Endothelial cell of umbilical vein (primary cell): ENCODE data around the gene BBX. TPM values are rescaled to one million over a fixed set of nuclear protein-coding genes. Genes with fewer than 3 reads are reported as not detected.

ENCODE experiments used
- BruUV-seq: library from RNA; stranded (reverse); fragments of 400-500 nt; replicated peaks from 2 replicates; lab custom pipeline; 2021; lab: Mats Ljungman, UMichigan
- CTCF ChIA-PET: fragments of 300-600, 350-600 bp; sonication (Branson Sonifier 250); formaldehyde crosslinking; loops from one replicate; lab custom pipeline; 2021; ENCODE audit warnings: antibody characterized with exemption, inconsistent platforms; lab: Charles Lee
- POLR2A ChIA-PET: fragments of 300-600, 350-600 bp; sonication (Branson Sonifier 250); formaldehyde crosslinking; loops from one replicate; lab custom pipeline; 2021; ENCODE audit warnings: antibody characterized with exemption, inconsistent platforms; lab: Charles Lee
- DNase-seq: peaks from one replicate; pipeline ENCODE4 v3.0.0-alpha.2; 2011; ENCODE audit warnings: low read depth, low spot score
- FAIRE-seq: peaks from 2 replicates; lab custom pipeline; 2011; peaks lifted over from hg19 to GRCh38; lab: Jason Lieb, UNC
- H2AFZ ChIP-seq: 2 replicates; pipeline ENCODE4 v1.6.0; 2012; ENCODE audit warnings: low read depth, low read length, control low read depth, inconsistent platforms
- H3K27ac ChIP-seq: 2 replicates; pipeline ENCODE4 v1.5.1; 2011; ENCODE audit warnings: low read depth, mild to moderate bottlenecking, control low read depth, low read length, moderate library complexity; ENCODE audit not compliant: insufficient read depth
- H3K27me3 ChIP-seq, 2 experiments: 2 replicates each; pipeline versions ENCODE4 v1.6.0 to v1.6.1; 2011; ENCODE audit warnings: low read length in 2 of 2, mixed read lengths in 1 of 2; ENCODE audit not compliant: control insufficient read depth in 2 of 2, insufficient read depth in 2 of 2
- H3K36me3 ChIP-seq, 2 experiments: 2 replicates in 1 of 2; 3 replicates in 1 of 2; pipeline ENCODE4 v1.5.1; 2011; ENCODE audit warnings: low read length in 2 of 2, mild to moderate bottlenecking in 1 of 2, moderate library complexity in 1 of 2; ENCODE audit not compliant: control insufficient read depth in 2 of 2, insufficient read depth in 2 of 2; ENCODE audit errors: extremely low read depth in 1 of 2
- H3K4me1 ChIP-seq: 3 replicates; pipeline ENCODE4 v1.5.1; 2011; ENCODE audit warnings: mild to moderate bottlenecking, low read length; ENCODE audit not compliant: control insufficient read depth, insufficient read depth; ENCODE audit errors: extremely low read depth
- H3K4me2 ChIP-seq: 2 replicates; pipeline ENCODE4 v1.6.1; 2011; ENCODE audit warnings: low read length, control low read depth, mixed read lengths; ENCODE audit not compliant: insufficient read depth
- H3K4me3 ChIP-seq, 3 experiments: fragments of 200-600 bp in 1 of 3; sonication (generic), shearing (Covaris generic) in 1 of 3; replicated peaks in 1 of 3; 2 replicates each; pipeline ENCODE4 v1.5.1; 2011 to 2016; ENCODE audit warnings: control low read depth in 3 of 3, low read length in 3 of 3, mild to moderate bottlenecking in 2 of 3, inconsistent platforms in 1 of 3, low read depth in 1 of 3, moderate library complexity in 1 of 3; ENCODE audit not compliant: insufficient read depth in 1 of 3
- H3K79me2 ChIP-seq: 2 replicates; pipeline ENCODE4 v1.6.0; 2012; ENCODE audit warnings: low read length, inconsistent platforms; ENCODE audit not compliant: control insufficient read depth, insufficient read depth
- H3K9ac ChIP-seq: replicated peaks from 2 replicates; pipeline ENCODE3; 2011; ENCODE audit warnings: low read length, control low read depth; ENCODE audit not compliant: insufficient read depth; ENCODE audit errors: extremely low read depth
- H3K9me1 ChIP-seq: replicated peaks from 3 replicates; pipeline ENCODE4 v1.6.0; 2011; ENCODE audit warnings: mild to moderate bottlenecking, low read length; ENCODE audit not compliant: control insufficient read depth, insufficient read depth; ENCODE audit errors: extremely low read depth
- H3K9me3 ChIP-seq: replicated peaks from 2 replicates; pipeline ENCODE4 v1.5.1; 2012; ENCODE audit warnings: low read length, inconsistent platforms; ENCODE audit not compliant: control insufficient read depth, insufficient read depth
- H4K20me1 ChIP-seq: replicated peaks from 2 replicates; pipeline ENCODE3; 2011; ENCODE audit warnings: mild to moderate bottlenecking, low read length; ENCODE audit not compliant: control insufficient read depth, insufficient read depth; ENCODE audit errors: extremely low read depth
- EZH2 ChIP-seq: IDR thresholded peaks from 2 replicates; pipeline ENCODE4 v1.6.1; 2012; ENCODE audit warnings: borderline replicate concordance, low read depth, mild to moderate bottlenecking, moderate library complexity, low read length, inconsistent platforms; ENCODE audit not compliant: severe bottlenecking
- FOS ChIP-seq: IDR thresholded peaks from 2 replicates; pipeline ENCODE4 v1.6.1; 2011; ENCODE audit warnings: mild to moderate bottlenecking, low read length, moderate library complexity, borderline replicate concordance; ENCODE audit not compliant: insufficient read depth
- GATA2 ChIP-seq: IDR thresholded peaks from 2 replicates; pipeline ENCODE4 v1.7.0; 2011; ENCODE audit warnings: low read depth, mild to moderate bottlenecking, moderate library complexity, mixed read lengths, low read length; ENCODE audit not compliant: insufficient read length, insufficient read depth
- JUN ChIP-seq: IDR thresholded peaks from 2 replicates; pipeline ENCODE4 v1.6.1; 2011; ENCODE audit warnings: borderline replicate concordance, low read depth; ENCODE audit not compliant: insufficient read length, insufficient read depth
- MYC ChIP-seq: IDR thresholded peaks from one replicate; pipeline ENCODE4 v1.6.1; 2011; ENCODE audit warnings: mild to moderate bottlenecking, low read depth, low read length
- POLR2A ChIP-seq: IDR thresholded peaks from 2 replicates; pipeline ENCODE4 v1.6.1; 2012; ENCODE audit warnings: low read depth, mild to moderate bottlenecking, control low read depth, low read length
- POLR2AphosphoS5 ChIP-seq: IDR thresholded peaks from 2 replicates; pipeline ENCODE4 v1.6.1; 2012; ENCODE audit warnings: low read depth, mild to moderate bottlenecking, control low read depth, low read length, moderate library complexity; ENCODE audit not compliant: insufficient read depth
- dilution Hi-C: fragments of 300-500 bp; cut with MboI; formaldehyde crosslinking; loops from one replicate; pipeline ENCODE4 v1.15.0; 2019; ENCODE audit warnings: low sequenced_read_pairs; ENCODE audit not compliant: extremely low pct_ligation_motif_present
- intact Hi-C: fragments of 100-400 bp; cut with micrococcal nuclease; formaldehyde crosslinking; loops from one replicate; pipeline ENCODE4 v1.10.0; 2022
- polyA plus RNA-seq, 4 experiments: library from polyadenylated mRNA; depleted of rRNA in 3 of 4; stranded (reverse) in 3 of 4; unstranded in 1 of 4; fragments of >200 nt; gene quantifications; 2 replicates each; pipeline versions ENCODE4 v1.2.1 to v1.2.3, GENCODE V29; 2011 to 2012; ENCODE audit warnings: missing spikeins in 1 of 4
- total RNA-seq: library from RNA; stranded (reverse); gene quantifications from 2 replicates; pipeline ENCODE4 v1.2.3, GENCODE V29; 2021
- TF ChIP-seq, protein P1 (sequence below): IDR thresholded peaks from 2 replicates; pipeline ENCODE4 v1.6.1; 2011; ENCODE audit not compliant: insufficient read depth, insufficient read length
- TF ChIP-seq, protein P2 (sequence below), 2 donors: IDR thresholded peaks; 1 replicate in 1 of 2; 2 replicates in 1 of 2; pipeline ENCODE4 v1.5.1; 2011; ENCODE audit warnings: low read length in 2 of 2, mild to moderate bottlenecking in 2 of 2, moderate library complexity in 2 of 2, control low read depth in 1 of 2, inconsistent platforms in 1 of 2, low read depth in 1 of 2; ENCODE audit not compliant: insufficient read depth in 1 of 2; ENCODE audit errors: extremely low read depth in 1 of 2

BBX gene
- total and polyA plus RNA-seq, 2 donors (not counting 3 experiments of a cell fraction or from before 2014, with no cell fraction given), result 21.4 to 43.4 TPM

DNA sequence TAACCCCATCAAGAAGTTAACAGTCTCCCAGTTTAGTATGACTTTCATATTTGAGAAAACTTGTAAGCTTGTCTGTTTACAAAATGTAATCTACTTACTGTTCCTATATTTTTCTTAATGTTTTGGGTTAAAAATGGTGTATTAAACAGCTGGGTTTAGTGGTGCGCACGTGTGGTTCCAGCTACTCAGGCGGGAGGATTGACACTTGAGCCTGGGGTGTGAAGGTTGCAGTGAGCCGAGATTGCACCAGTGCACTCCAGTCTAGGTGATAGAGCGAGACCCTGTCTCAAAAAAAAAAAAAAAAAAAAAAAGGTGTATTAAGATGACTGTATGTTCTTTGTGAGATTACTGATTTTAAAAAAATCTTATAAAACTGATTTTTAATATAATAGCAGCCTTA, 69.3 kb downstream of the BBX start:
- Histone ChIP-seq H3K4me1 (peaks cover 9% of the 10 kb centered on the region), H2AFZ (no peak overlapping the region), H3K36me3 (no peaks in the 10 kb centered on the region), H3K27me3 (no peaks in the 10 kb centered on the region), H3K9me3 (no peaks in the 10 kb centered on the region), H3K9ac (no peak overlapping the region), H4K20me1 (no peaks in the 10 kb centered on the region), H3K27ac (no peak overlapping the region), H3K9me1 (no peaks in the 10 kb centered on the region), H3K4me3 (no peak overlapping the region), H3K79me2 (peaks cover 2% of the 10 kb centered on the region), H3K4me2 (no peak overlapping the region)
- POLR2A ChIA-PET, result no interaction called here
- no peak for FAIRE-seq
- intact Hi-C loops, result no loop called here
- TF ChIP-seq JUN (no peak), POLR2A (no peak), FOS (no peak), GATA2 (no peak), POLR2AphosphoS5 (no peak), EZH2 (no peak), MYC (no peak)
- TF ChIP-seq, protein P1, sequence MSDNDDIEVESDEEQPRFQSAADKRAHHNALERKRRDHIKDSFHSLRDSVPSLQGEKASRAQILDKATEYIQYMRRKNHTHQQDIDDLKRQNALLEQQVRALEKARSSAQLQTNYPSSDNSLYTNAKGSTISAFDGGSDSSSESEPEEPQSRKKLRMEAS, result no peak
- TF ChIP-seq, protein P2, sequence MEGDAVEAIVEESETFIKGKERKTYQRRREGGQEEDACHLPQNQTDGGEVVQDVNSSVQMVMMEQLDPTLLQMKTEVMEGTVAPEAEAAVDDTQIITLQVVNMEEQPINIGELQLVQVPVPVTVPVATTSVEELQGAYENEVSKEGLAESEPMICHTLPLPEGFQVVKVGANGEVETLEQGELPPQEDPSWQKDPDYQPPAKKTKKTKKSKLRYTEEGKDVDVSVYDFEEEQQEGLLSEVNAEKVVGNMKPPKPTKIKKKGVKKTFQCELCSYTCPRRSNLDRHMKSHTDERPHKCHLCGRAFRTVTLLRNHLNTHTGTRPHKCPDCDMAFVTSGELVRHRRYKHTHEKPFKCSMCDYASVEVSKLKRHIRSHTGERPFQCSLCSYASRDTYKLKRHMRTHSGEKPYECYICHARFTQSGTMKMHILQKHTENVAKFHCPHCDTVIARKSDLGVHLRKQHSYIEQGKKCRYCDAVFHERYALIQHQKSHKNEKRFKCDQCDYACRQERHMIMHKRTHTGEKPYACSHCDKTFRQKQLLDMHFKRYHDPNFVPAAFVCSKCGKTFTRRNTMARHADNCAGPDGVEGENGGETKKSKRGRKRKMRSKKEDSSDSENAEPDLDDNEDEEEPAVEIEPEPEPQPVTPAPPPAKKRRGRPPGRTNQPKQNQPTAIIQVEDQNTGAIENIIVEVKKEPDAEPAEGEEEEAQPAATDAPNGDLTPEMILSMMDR (IDR thresholded peaks at IDR 0.05; ENCODE audit: extremely low read depth in 1 of 2, insufficient read depth in 1 of 2, low read depth in 1 of 2, low read length in 2 of 2), result no peak
- dilution Hi-C loops, result no loop called here
- CTCF ChIA-PET, result interaction anchor here (1.2 to 2.3 kb wide), 3 partner anchors 11 to 68 kb away, joined by 4 to 11 read pairs (median 4); no protein-coding TSS in a partner anchor
- BruUV-seq, result no TSS peak
- no peak for DNase-seq
